ENCODE results near the gene UTS2B.

DNA sequence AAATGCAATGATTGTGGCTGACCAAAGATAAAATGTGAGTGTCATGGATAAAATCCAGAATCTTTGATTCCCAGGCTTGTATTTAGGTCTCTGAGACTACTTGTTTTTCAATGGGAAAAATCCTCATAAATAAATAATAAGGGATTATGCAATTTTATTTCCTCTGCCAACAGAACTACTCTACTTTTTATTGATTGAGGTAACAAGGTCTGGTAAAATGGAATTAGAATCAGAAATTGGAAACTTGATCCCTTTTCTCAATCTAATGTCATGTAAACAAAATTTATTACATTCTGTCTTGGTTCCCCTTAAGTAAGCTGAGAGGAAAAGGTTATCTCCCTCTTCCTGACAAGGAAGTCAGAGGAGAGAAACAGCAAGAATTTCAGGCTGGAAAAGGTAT, 49.4 kb downstream of the UTS2B start:
- TF ChIP-seq LEF1 (IDR thresholded peaks at IDR 0.05; ENCODE audit: borderline replicate concordance) = no peak
- no peak for TF ChIP-seq NFRKB (IDR thresholded peaks at IDR 0.05)
- no peak for TF ChIP-seq FOXM1 (IDR thresholded peaks at IDR 0.05; ENCODE audit: borderline replicate concordance)
- TF ChIP-seq BHLHE40 (IDR thresholded peaks at IDR 0.05; ENCODE audit: borderline replicate concordance) = no peak
- TF ChIP-seq TARDBP (IDR thresholded peaks at IDR 0.05) = no peak
- TF ChIP-seq FOXA1 (IDR thresholded peaks at IDR 0.05) = no peak
